GM18505 (cell line): ENCODE results near the gene XPNPEP1.

Experiments used
- ATAC-seq: cut with Tn5 transposase; IDR thresholded peaks from one replicate; pipeline ENCODE4 v1.9.1; 2021; ENCODE audit not compliant: unreplicated experiment
- POLR2A ChIP-seq: IDR thresholded peaks from 4 replicates; pipeline ENCODE4 v1.6.1; 2011; ENCODE audit warnings: borderline replicate concordance; ENCODE audit not compliant: insufficient read depth, insufficient read length; ENCODE audit errors: extremely low read depth

XPNPEP1 gene

GRCh38 chr10:109866168-109866994 lies 56.9 kb downstream of the XPNPEP1 start:
- TF ChIP-seq POLR2A = no peak
- no peak for ATAC-seq

- TF ChIP-seq POLR2A = no peak
- ATAC-seq = no peak
These were observed 59.5 kb downstream of the XPNPEP1 start for GRCh38 chr10:109863775-109864174.

GRCh38 chr10:109862738-109863137 lies 60.6 kb downstream of the XPNPEP1 start:
- no peak for ATAC-seq
- TF ChIP-seq POLR2A = no peak

- ATAC-seq = no peak
- TF ChIP-seq POLR2A = no peak
These were observed 61.3 kb downstream of the XPNPEP1 start for GRCh38 chr10:109862041-109862440.

GRCh38 chr10:109861081-109861480 lies 62.2 kb downstream of the XPNPEP1 start:
- no peak for ATAC-seq

GRCh38 chr10:109859221-109859620 lies 64.1 kb downstream of the XPNPEP1 start:
- ATAC-seq = no peak

More at GRCh38 chr10:109861081-109861480, 62.2 kb downstream of the XPNPEP1 start:
- TF ChIP-seq POLR2A = no peak

GRCh38 chr10:109855746-109856145 lies 67.6 kb downstream of the XPNPEP1 start:
- ATAC-seq = no peak
- no peak for TF ChIP-seq POLR2A

More at GRCh38 chr10:109859221-109859620, 64.1 kb downstream of the XPNPEP1 start:
- TF ChIP-seq POLR2A = no peak

- no peak for ATAC-seq
- no peak for TF ChIP-seq POLR2A
These were observed 69.4 kb downstream of the XPNPEP1 start for GRCh38 chr10:109853921-109854320.

- no peak for TF ChIP-seq POLR2A
- peak; percentile 87 for ATAC-seq
These were observed 70.8 kb downstream of the XPNPEP1 start for GRCh38 chr10:109852475-109853037.

- no peak for TF ChIP-seq POLR2A
- peak; percentile 21 for ATAC-seq
These were observed 71.5 kb downstream of the XPNPEP1 start for GRCh38 chr10:109851616-109852474.

GRCh38 chr10:109846832-109847231 lies 76.5 kb downstream of the XPNPEP1 start:
- TF ChIP-seq POLR2A = no peak
- no peak for ATAC-seq

- no peak for TF ChIP-seq POLR2A
- no peak for ATAC-seq
These were observed 78.0 kb downstream of the XPNPEP1 start for GRCh38 chr10:109845308-109845707.

- ATAC-seq = no peak
- no peak for TF ChIP-seq POLR2A
These were observed 84.6 kb downstream of the XPNPEP1 start for GRCh38 chr10:109838592-109839244.
